Measurements from ENCODE around the gene TXNDC11.

- TF ChIP-seq, protein P1, sequence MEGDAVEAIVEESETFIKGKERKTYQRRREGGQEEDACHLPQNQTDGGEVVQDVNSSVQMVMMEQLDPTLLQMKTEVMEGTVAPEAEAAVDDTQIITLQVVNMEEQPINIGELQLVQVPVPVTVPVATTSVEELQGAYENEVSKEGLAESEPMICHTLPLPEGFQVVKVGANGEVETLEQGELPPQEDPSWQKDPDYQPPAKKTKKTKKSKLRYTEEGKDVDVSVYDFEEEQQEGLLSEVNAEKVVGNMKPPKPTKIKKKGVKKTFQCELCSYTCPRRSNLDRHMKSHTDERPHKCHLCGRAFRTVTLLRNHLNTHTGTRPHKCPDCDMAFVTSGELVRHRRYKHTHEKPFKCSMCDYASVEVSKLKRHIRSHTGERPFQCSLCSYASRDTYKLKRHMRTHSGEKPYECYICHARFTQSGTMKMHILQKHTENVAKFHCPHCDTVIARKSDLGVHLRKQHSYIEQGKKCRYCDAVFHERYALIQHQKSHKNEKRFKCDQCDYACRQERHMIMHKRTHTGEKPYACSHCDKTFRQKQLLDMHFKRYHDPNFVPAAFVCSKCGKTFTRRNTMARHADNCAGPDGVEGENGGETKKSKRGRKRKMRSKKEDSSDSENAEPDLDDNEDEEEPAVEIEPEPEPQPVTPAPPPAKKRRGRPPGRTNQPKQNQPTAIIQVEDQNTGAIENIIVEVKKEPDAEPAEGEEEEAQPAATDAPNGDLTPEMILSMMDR (conservative IDR thresholded peaks at IDR 0.05; ENCODE audit: low read depth in 2 of 2), result no peak
- TF ChIP-seq POLR2AphosphoS5 (IDR thresholded peaks at IDR 0.05; ENCODE audit: low read depth) (no peak), EZH2phosphoT487 (IDR thresholded peaks at IDR 0.05; ENCODE audit: unreplicated experiment) (no peak), EZH2 (IDR thresholded peaks at IDR 0.05; ENCODE audit: low read depth, unreplicated experiment) (no peak), STAT1 (IDR thresholded peaks at IDR 0.05; ENCODE audit: unreplicated experiment) (no peak), ZNF114 (CRISPR knock-in tag; IDR thresholded peaks at IDR 0.05) (no peak), JUNB (IDR thresholded peaks at IDR 0.05; ENCODE audit: unreplicated experiment) (no peak), CREB1 (CRISPR knock-in tag; IDR thresholded peaks at IDR 0.05; ENCODE audit: low read depth) (no peak), NANOG (IDR thresholded peaks at IDR 0.05; ENCODE audit: borderline replicate concordance) (no peak), ZNF331 (CRISPR knock-in tag; IDR thresholded peaks at IDR 0.05; ENCODE audit: low read depth) (no peak)
- TF ChIP-seq, protein P2, sequence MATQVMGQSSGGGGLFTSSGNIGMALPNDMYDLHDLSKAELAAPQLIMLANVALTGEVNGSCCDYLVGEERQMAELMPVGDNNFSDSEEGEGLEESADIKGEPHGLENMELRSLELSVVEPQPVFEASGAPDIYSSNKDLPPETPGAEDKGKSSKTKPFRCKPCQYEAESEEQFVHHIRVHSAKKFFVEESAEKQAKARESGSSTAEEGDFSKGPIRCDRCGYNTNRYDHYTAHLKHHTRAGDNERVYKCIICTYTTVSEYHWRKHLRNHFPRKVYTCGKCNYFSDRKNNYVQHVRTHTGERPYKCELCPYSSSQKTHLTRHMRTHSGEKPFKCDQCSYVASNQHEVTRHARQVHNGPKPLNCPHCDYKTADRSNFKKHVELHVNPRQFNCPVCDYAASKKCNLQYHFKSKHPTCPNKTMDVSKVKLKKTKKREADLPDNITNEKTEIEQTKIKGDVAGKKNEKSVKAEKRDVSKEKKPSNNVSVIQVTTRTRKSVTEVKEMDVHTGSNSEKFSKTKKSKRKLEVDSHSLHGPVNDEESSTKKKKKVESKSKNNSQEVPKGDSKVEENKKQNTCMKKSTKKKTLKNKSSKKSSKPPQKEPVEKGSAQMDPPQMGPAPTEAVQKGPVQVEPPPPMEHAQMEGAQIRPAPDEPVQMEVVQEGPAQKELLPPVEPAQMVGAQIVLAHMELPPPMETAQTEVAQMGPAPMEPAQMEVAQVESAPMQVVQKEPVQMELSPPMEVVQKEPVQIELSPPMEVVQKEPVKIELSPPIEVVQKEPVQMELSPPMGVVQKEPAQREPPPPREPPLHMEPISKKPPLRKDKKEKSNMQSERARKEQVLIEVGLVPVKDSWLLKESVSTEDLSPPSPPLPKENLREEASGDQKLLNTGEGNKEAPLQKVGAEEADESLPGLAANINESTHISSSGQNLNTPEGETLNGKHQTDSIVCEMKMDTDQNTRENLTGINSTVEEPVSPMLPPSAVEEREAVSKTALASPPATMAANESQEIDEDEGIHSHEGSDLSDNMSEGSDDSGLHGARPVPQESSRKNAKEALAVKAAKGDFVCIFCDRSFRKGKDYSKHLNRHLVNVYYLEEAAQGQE (IDR thresholded peaks at IDR 0.05; ENCODE audit: unreplicated experiment), result no peak
- TF ChIP-seq, protein P3, sequence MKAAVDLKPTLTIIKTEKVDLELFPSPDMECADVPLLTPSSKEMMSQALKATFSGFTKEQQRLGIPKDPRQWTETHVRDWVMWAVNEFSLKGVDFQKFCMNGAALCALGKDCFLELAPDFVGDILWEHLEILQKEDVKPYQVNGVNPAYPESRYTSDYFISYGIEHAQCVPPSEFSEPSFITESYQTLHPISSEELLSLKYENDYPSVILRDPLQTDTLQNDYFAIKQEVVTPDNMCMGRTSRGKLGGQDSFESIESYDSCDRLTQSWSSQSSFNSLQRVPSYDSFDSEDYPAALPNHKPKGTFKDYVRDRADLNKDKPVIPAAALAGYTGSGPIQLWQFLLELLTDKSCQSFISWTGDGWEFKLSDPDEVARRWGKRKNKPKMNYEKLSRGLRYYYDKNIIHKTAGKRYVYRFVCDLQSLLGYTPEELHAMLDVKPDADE (IDR thresholded peaks at IDR 0.05), result no peak
Observed at GRCh38 chr16:11697319-11697718, 45.3 kb downstream of the TXNDC11 start.
